HG03175 (cell line): Measurements from ENCODE around the gene CEP250.

Experiments used
- ATAC-seq: cut with Tn5 transposase; IDR thresholded peaks from one replicate; pipeline ENCODE4 v1.9.1; 2021; ENCODE audit warnings: mild to moderate bottlenecking, moderate library complexity; ENCODE audit not compliant: unreplicated experiment

CEP250 gene, protein sequence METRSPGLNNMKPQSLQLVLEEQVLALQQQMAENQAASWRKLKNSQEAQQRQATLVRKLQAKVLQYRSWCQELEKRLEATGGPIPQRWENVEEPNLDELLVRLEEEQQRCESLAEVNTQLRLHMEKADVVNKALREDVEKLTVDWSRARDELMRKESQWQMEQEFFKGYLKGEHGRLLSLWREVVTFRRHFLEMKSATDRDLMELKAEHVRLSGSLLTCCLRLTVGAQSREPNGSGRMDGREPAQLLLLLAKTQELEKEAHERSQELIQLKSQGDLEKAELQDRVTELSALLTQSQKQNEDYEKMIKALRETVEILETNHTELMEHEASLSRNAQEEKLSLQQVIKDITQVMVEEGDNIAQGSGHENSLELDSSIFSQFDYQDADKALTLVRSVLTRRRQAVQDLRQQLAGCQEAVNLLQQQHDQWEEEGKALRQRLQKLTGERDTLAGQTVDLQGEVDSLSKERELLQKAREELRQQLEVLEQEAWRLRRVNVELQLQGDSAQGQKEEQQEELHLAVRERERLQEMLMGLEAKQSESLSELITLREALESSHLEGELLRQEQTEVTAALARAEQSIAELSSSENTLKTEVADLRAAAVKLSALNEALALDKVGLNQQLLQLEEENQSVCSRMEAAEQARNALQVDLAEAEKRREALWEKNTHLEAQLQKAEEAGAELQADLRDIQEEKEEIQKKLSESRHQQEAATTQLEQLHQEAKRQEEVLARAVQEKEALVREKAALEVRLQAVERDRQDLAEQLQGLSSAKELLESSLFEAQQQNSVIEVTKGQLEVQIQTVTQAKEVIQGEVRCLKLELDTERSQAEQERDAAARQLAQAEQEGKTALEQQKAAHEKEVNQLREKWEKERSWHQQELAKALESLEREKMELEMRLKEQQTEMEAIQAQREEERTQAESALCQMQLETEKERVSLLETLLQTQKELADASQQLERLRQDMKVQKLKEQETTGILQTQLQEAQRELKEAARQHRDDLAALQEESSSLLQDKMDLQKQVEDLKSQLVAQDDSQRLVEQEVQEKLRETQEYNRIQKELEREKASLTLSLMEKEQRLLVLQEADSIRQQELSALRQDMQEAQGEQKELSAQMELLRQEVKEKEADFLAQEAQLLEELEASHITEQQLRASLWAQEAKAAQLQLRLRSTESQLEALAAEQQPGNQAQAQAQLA (N-terminal part only)

DNA sequence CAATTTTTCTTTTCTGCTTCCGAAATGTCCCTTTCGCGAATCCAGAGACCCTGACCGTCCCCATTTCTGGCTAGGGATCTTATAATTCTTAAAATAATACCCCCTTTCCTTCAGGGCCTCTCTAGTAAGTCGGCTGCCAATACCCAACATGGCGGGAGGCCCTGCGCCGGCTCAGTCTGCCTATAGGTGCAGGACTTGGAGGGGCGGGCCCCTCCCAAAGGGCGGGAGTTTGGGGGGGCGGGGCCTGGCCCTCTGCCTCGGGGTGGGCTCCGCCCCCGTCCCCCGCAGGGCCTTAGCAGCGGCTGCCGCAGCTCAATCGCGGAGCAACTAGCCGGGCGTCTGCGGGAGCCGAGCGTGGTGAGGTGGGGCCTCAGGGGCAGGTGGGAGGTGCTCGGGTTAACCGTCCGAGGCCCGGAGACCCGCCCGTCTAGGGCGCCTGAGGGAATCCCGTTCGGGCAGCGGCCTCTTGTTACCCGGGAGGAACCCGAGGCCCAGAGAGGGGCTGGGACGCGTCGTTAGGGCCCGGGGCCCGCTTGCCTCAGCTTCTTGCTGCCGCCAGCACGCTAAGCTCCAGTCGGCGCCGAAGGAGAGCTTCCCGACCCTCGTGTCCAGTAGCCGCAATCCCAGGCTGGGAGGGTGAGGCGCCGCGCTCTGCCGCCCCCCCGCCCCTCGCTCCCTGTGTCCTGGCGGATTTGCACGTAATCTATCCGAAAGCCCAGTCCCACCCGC is at the start of gene CEP250:
CEP250 (plus strand) TSS at position 718 of the 729 bp plus-strand sequence. CDS start 6,770 bp downstream, outside the sequence.
- peak; percentile 91 for ATAC-seq

DNA sequence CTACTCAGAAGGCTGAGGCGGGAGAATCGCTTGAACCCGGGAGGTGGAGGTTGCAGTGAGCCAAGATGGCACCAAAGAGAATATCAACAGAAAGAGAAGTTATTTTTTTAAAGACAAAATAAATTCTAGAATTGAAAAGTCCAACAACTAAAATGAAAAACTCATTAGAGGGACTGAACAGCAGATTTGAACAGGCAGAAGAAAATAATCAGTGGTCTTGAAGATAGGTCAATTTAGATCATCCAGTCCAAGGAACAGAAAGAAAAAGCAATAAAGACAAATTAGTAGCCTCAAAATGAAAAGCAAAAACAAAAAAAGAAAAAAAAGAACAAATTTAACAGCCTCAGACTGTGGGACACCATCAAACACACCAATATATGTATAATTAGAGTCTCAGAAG is 49.6 kb upstream of the CEP250 start:
- ATAC-seq, result no peak

DNA sequence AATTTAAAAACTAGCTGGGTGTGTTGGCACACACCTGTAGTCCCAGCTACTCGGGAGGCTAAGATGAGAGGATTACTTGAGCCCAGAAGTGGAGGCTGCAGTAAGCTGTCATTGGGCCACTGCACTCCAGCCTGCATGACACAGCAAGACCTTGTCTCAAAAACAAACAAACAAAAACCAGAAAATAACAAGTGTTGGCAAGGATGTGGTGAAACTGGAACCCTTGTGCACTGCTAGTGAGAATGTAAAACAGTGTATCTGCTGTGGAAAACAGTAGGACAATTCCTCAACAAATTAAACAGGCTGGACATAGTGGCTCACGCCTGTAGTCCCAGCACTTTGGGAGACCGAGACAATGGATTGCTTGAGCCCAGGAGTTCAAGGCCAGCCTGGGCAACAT is 47.1 kb upstream of the CEP250 start:
- no peak for ATAC-seq

DNA sequence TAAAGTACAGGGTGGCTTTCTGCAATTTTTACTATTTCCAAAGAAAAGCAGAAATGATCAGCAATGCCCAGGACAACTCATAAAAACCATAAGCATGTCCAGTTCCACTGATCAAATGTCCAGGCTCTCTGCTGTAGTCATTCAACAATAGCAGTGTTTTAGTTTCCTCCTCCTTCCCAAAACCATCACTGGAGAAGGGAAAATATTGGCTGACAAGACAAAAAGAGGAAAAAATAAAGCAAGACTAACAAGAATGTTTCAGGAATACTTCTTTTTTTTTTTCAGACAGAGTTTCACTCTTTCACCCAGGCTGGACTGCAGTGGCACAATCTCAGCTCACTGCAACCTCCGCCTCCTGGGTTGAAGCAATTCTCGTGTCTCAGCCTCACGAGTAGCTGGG is 45.9 kb upstream of the CEP250 start:
- ATAC-seq, result no peak

DNA sequence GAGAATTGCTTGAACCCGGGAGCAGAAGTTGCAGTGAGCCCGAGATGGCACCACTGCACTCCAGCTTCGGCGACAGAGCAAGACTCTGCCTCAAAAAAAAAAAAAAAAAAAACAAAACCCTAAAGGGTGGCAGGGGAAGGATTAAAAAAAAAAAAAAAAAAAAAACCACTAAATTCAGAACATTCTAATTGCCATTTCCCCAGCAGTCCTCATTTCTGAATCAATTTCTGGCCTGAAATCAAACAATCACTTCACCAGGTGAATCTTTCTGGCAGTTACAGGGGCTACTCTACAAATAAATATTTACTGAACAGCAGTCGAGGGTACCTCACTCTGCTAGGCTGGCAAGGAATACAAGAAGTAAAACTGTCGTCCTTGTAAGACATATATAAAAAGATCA is 44.8 kb upstream of the CEP250 start:
- ATAC-seq, result no peak

DNA sequence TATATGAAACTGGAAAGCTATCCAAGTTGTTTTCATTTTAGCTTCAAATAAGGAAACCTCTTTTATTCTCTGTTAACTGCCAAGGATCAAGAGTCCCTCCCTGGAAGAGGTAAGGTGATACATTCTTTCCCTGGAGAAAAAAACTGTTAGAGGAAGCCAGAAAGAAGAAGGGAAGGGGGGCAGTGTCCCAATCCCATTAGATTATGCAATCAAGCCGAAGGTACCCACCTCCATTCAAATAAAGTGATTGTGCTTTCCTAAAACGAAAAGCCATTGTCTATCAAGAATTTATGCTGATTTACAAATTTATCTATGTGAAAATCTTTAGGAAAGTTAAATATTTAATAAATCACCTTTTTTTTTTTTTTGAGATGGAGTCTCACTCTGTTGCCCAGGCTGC is 34.1 kb upstream of the CEP250 start:
- ATAC-seq, result no peak

DNA sequence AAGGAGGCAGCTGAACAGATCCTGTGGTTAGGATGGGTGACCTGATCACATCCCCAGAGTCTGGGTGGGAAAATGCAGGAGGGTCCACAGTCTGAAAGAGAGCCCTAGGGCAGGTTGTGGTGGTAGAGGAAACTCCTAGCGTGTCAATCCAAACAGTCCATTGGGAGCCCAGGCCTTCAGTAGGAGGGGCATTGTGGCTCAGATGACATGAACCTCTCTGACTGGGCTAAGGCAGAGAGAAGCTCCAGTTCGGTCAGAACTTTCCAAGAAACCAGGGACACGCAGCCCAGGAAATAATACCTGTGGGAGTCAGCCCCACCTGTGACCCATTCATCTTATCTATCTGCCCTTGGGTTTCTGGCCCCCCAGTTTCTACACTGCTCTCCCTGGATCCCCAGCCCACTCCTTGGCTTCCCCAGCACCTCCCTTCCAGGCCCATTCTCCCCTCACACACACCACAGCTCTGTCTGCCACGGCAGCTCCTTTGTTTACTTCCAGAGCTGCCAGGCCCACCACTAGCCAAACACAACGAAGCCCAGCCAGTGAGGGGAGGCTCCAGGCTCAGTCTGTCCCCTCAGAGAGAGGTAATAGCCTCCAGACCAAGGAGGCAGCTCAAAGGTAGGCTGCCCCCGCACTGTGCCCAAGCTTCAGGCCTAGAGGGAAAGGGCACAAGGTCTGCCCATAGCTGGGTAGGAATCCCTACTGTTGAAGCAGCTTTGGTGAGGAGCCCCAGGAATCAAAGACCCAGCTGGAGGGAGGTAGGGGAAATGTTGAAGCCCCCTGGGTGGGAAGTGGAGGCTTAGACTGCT is 23.6 kb upstream of the CEP250 start:
- ATAC-seq, result no peak

DNA sequence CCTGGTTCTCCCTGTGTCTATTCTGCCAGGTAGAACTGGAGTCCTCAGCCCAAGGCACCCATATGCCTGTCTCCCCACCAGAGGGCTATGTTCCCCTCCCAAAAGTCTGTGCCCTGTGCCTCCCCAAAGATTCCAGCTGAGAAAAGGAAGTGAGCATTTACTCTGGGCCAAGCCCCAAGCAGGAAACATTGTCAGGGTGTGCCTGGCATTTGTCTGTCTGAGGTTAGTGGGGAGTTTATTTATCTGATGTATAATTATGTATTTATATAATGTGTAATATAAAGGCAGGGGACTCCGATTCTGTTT is 23.0 kb upstream of the CEP250 start:
- no peak for ATAC-seq

DNA sequence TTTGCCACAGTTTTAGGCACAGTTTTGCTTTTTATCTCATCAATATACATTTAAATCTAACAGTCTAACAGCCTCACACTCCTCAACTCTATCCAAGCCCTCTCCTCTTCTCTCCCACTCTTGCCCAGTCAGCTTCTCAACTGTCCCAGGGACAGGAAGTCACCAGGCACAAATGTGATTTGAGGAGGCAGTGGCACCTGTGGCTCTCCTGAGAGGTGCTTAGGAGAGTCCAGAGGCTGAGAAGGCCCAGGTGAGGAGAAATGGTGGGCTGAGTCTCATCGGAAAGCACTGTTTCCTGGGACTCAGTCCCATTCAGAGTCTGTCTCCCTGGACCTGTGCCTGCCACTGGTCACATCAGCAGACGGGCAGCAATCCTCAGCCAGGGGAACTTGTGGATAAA is 22.1 kb upstream of the CEP250 start:
- no peak for ATAC-seq

DNA sequence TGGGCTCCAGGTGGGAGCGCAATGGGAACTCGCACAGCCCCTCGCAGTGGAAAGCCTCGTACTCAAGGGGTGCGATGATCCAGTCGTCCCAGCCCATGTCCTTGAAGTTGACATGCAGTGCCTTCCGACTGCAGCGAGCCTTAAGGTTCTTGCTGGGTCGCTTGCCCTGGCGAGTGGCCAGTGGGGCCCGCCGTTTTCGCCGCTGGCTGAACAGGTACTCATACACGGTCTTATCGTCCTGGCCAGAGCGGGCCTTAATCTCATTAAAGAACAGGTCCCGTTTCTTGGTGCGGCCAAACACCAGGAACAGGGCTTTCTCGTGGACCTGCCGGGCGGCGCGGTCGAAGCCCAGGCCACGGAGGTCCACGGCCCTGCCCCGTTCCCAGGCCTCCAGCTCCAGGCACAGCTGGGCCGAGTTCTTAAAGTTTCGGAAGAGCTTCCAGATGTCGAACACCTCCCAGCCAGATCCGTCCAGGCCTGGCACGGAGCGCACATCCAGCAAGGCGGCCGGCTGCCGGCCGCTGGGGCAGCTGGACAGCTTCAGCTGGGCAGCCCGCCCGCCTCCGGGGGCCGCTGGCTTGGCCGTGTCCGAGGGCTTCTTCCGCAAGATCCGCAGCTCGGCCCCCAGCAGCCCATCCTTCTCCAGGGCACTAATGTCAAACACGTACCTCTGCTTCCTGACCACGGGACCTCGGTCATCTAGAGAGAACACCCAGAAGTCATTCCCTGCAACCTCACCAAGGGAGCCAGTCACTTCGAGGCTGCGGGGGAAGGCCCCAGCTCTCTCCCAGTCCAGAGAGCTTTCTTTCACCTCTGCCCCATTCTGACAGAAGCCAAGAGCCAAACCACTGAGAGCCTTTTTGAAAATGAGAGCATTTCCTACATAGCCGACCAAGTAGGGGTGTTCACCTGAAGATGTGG is 21.1 kb upstream of the CEP250 start:
- ATAC-seq, result no peak

DNA sequence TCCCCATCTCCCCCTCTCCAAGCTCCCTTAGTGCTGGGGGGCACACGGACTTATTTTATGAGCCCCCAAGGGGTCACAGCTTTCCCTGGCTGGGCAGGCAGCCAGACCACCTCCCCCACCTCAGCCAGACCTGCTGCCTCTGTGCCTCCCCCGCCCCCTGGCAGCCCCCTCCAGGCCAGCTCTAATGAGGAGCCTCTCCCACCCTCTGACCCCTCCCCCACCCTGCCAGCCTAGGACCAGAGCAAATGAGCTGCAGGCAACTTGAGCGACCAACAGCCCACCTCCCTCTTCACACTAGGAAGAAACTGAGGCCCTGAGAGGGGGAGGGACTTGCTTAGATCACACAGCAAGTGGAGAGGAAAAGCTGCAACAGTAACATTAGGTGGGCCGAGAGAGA is 19.2 kb upstream of the CEP250 start:
- no peak for ATAC-seq

DNA sequence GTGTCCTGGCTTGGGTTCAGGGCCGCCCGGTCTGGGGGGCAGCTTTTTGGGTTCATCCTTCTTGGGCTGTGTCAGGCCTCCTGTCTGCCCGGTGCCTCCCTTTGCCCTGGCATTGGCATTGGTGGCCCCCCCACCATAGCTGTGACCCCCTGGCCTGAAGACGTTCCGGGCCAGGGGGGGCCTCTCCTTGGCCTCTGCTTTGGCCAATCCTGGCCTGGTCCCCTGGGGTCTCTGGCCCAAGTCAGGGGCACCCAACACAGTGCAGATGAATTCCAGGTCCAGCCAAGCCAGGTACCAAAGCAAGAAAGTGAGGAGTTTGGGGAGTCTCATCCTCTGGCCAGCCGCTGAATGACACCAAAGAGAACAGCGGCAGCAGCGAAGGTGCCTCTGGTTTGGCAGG is 17.8 kb upstream of the CEP250 start:
- ATAC-seq, result no peak

DNA sequence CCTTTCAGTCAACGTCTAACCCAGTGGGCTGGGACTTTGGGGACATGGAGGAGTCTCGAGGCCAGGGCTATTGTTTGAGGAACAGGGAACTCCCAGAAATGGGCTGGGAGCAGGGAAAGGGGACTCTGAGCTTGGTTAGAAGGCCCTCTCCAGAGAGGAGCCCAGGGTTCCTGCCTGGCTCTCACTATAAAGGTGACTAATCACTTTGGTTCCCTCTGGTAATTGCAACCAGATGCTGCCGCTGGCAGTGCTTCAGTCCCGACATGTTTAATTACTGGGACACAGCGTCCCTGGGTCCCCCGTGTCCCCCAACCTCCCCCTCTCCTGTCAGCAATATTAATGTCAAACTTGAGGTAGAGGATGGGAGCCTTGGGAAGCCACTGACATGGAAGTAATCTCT is 12.4 kb upstream of the CEP250 start:
- no peak for ATAC-seq

DNA sequence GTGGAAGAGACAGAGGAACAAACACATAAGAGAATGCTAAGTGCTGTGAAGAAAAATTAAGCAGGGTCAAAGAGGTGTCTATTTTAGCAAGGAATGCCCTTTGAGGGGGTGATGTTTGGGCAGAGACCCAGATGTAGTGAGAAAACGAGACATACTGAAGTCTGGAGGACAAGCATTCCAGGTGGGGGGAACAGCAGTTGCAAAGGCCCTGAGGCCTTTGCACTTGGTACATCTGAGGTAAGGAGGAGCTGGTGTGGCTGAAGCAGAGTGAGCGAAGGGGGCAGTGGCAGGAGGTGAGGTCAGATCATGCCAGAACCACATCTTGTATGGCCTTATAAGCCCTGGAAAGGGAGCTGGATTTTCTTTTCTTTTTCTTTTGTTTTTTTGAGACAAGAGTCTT is 11.2 kb upstream of the CEP250 start:
- ATAC-seq, result no peak

DNA sequence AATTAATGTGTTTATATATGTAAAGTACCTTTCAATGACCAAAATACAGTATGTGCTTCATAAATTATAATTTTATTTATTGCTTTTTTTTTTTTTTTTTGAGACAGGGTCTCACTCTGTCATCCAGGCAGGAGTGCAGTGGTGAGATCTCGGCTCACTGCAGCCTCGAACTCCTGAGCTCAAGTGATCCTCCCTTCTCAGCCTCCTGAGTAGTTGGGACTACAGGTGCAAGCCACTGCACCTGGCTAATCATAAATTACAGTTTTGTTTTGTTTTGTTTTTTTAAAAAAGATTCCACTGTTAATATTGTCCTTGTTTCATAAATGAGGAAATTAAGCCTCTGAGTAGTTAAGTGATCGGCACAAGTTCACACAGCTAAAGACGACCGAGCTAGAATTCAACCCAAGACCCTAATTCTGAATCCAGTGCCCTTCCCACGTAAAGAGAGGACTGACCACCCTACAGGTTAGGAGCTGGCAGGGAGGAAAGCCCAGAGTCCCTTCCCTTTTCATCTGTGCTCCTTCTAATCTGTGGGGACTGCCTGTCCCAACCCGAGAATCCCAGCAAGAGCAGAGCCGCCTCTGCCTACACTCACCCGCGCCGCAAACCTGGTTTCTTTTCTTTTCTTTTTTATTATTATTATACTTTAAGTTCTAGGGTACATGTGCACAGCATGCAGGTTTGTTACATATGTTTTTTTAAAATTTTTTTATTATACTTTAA is 8.9 kb upstream of the CEP250 start:
- ATAC-seq, result no peak

DNA sequence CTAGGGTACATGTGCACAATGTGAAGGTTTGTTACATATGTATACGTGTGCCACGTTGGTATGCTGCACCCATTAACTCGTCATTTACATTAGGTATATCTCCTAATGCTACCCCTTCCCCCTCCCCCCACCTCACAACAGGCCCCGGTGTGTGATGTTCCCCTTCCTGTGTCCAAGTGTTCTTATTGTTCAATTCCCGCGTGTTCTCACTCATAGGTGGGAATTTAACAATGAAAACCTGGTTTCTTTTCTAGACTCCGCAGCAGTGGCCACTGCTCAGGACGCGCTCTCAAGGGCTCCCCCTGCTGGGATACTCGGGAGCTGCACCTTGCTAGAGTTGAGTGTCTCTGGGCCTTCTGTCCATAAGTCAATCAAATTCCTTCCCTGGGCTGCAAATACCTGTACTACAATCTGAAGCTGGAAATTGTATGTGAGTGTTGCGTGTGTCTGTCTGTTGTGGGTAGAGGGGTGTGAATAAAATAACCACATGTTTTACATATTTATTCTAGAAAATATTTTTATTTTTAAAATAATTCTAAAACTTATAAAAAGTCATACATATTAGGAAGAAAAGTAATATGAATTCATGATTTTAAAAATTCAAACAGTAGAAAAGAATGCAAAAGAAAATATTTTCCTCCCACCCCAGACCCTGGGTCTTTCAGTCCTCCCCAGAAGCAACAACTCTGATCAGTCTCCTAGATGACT is 8.2 kb upstream of the CEP250 start:
- ATAC-seq, result peak; percentile 56

DNA sequence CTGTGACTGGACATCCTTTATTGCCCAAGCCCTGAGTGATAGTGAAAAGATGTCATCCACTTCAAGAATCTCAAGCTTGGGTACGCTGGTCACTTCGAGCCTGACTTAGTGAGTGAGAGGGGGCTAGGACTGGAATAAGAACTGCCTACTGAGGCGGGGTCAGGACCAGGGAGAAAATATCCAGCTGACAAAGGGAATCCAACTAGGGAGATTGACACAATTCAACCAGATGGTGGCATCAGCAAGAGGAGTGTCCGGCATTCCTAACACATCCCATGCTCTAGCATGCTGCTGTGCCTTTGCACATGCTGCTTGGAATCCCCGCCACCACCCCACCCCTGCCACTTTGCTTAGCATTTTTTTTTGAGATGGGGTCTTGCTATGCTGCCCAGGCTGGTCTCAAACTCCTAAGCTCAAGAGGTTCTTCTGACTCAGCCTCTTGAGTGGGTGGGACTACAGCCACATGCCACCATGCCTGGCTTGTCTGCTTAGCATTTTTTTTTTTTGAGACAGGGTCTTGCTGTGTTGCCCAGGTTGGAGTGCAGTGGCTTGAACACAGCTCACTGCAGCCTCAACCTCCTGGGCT is 6.5 kb upstream of the CEP250 start:
- ATAC-seq, result no peak
